WTC11 (cell line): Measurements from ENCODE around the gene ADGB. TPM values are rescaled to one million over a fixed set of nuclear protein-coding genes. Genes with fewer than 3 reads are reported as not detected.

Experiments used
- ATAC-seq: fragments of 200-7000 bp; cut with Tn5 transposase; 2 replicates; pipeline ENCODE4 v1.10.0; 2021; ENCODE audit warnings: mild to moderate bottlenecking, moderate library complexity
- CTCF ChIA-PET: fragments of 300-600 bp; sonication (Branson Sonifier 250); formaldehyde crosslinking; loops from one replicate; lab custom pipeline; 2021; ENCODE audit warnings: antibody characterized with exemption; lab: Charles Lee
- POLR2A ChIA-PET: fragments of 350-600 bp; sonication (Branson Sonifier 250); formaldehyde crosslinking; loops from one replicate; lab custom pipeline; 2021; ENCODE audit warnings: antibody characterized with exemption; lab: Charles Lee
- DNase-seq: peaks from one replicate; pipeline ENCODE4 v3.0.0; 2021; ENCODE audit warnings: low spot score
- H3K27ac Mint-ChIP-seq: 2 replicates; pipeline ENCODE4 v1.8.0; 2021; ENCODE audit warnings: mixed read lengths
- H3K27me3 Mint-ChIP-seq: 2 replicates; pipeline ENCODE4 v1.8.0; 2021; ENCODE audit warnings: low read depth, mild to moderate bottlenecking, moderate library complexity, mixed read lengths
- H3K36me3 Mint-ChIP-seq: 2 replicates; pipeline ENCODE4 v1.8.0; 2021; ENCODE audit warnings: mixed read lengths
- H3K4me1 Mint-ChIP-seq: 2 replicates; pipeline ENCODE4 v1.8.0; 2022; ENCODE audit warnings: mixed read lengths
- H3K4me3 Mint-ChIP-seq: 2 replicates; pipeline ENCODE4 v1.8.0; 2021; ENCODE audit warnings: mild to moderate bottlenecking, moderate library complexity, mixed read lengths
- H3K9me3 Mint-ChIP-seq: 2 replicates; pipeline ENCODE4 v1.8.0; 2021; ENCODE audit warnings: mixed read lengths
- ATF1 ChIP-seq: sonication (generic); formaldehyde crosslinking; IDR thresholded peaks from 2 replicates; pipeline ENCODE4 v1.8.1; 2023; ENCODE audit warnings: mild to moderate bottlenecking, moderate library complexity, missing genetic modification reagents
- ATF2 ChIP-seq: sonication (generic); formaldehyde crosslinking; IDR thresholded peaks from 2 replicates; pipeline ENCODE4 v1.8.1; 2022; ENCODE audit warnings: low read depth, missing genetic modification reagents, borderline replicate concordance
- ETV6 ChIP-seq: sonication (generic); formaldehyde crosslinking; IDR thresholded peaks from 2 replicates; pipeline ENCODE4 v1.8.1; 2022; ENCODE audit warnings: mild to moderate bottlenecking, missing genetic modification reagents
- FOXJ3 ChIP-seq: sonication (generic); formaldehyde crosslinking; IDR thresholded peaks from 2 replicates; pipeline ENCODE4 v1.9.0; 2021; ENCODE audit warnings: missing genetic modification reagents, mild to moderate bottlenecking, borderline replicate concordance
- JAZF1 ChIP-seq: fragments of 250-450 bp; sonication (Bioruptor Pico); IDR thresholded peaks from 2 replicates; pipeline ENCODE4 v1.9.0; 2021; ENCODE audit warnings: moderate library complexity, mild to moderate bottlenecking, inconsistent platforms
- MYBL2 ChIP-seq: sonication (generic); formaldehyde crosslinking; IDR thresholded peaks from 2 replicates; pipeline ENCODE4 v1.8.1; 2023; ENCODE audit warnings: mild to moderate bottlenecking, moderate library complexity, missing genetic modification reagents
- NR2C2 ChIP-seq: sonication (generic); formaldehyde crosslinking; IDR thresholded peaks from 2 replicates; pipeline ENCODE4 v1.8.0; 2022; ENCODE audit warnings: mild to moderate bottlenecking, missing genetic modification reagents
- NR3C1 ChIP-seq: sonication (generic); formaldehyde crosslinking; conservative IDR thresholded peaks from 2 replicates; pipeline ENCODE4 v1.8.1; 2023; ENCODE audit warnings: low read depth, mild to moderate bottlenecking, missing genetic modification reagents
- PREB ChIP-seq: sonication (generic); formaldehyde crosslinking; IDR thresholded peaks from 2 replicates; pipeline ENCODE4 v1.8.1; 2022; ENCODE audit warnings: mild to moderate bottlenecking, missing genetic modification reagents, moderate library complexity, borderline replicate concordance
- PRRX2 ChIP-seq: fragments of 250-450 bp; sonication (Bioruptor Pico); IDR thresholded peaks from 2 replicates; pipeline ENCODE4 v1.8.0; 2021; ENCODE audit warnings: mild to moderate bottlenecking
- RORB ChIP-seq: fragments of 250-450 bp; sonication (Bioruptor Pico); IDR thresholded peaks from 2 replicates; pipeline ENCODE4 v1.9.0; 2021; ENCODE audit warnings: mild to moderate bottlenecking
- TEAD1 ChIP-seq: sonication (generic); formaldehyde crosslinking; IDR thresholded peaks from 2 replicates; pipeline ENCODE4 v1.8.0; 2022; ENCODE audit warnings: mild to moderate bottlenecking, missing genetic modification reagents
- TEAD4 ChIP-seq: sonication (generic); formaldehyde crosslinking; IDR thresholded peaks from 2 replicates; pipeline ENCODE4 v1.8.0; 2022; ENCODE audit warnings: mild to moderate bottlenecking, missing genetic modification reagents
- ZBTB21 ChIP-seq: sonication (generic); formaldehyde crosslinking; IDR thresholded peaks from 2 replicates; pipeline ENCODE4 v1.8.1; 2023; ENCODE audit warnings: mild to moderate bottlenecking, missing genetic modification reagents, borderline replicate concordance
- ZNF396 ChIP-seq: fragments of 250-450 bp; sonication (Bioruptor Pico); IDR thresholded peaks from 2 replicates; pipeline ENCODE4 v1.8.0; 2021; ENCODE audit warnings: mild to moderate bottlenecking, moderate library complexity, borderline replicate concordance
- ZNF423 ChIP-seq: fragments of 250-450 bp; sonication (Bioruptor Pico); IDR thresholded peaks from 2 replicates; pipeline ENCODE4 v2.1.2; 2022; ENCODE audit warnings: mild to moderate bottlenecking, moderate library complexity
- total RNA-seq: library from RNA; stranded (reverse); gene quantifications from 3 replicates; pipeline ENCODE4 v1.2.3, GENCODE V29; 2021
- TF ChIP-seq, protein P1 (sequence below): fragments of 250-450 bp; sonication (Bioruptor Pico); conservative IDR thresholded peaks from 2 replicates; pipeline ENCODE4 v1.9.0; 2021; ENCODE audit warnings: mild to moderate bottlenecking
- TF ChIP-seq, protein P2 (sequence below): sonication (generic); formaldehyde crosslinking; IDR thresholded peaks from 2 replicates; pipeline ENCODE4 v1.8.1; 2023; ENCODE audit warnings: mild to moderate bottlenecking, missing genetic modification reagents, moderate library complexity
- TF ChIP-seq, protein P3 (sequence below): sonication (generic); formaldehyde crosslinking; IDR thresholded peaks from 2 replicates; pipeline ENCODE4 v1.8.1; 2023; ENCODE audit warnings: mild to moderate bottlenecking, missing genetic modification reagents, moderate library complexity

Gene ADGB
- total RNA-seq, 1 experiment from 2014 or later: not detected

- H3K27me3 Mint-ChIP-seq: no peaks in the 10 kb centered on the region
- ChIA-PET CTCF (no interaction called here), POLR2A (no interaction called here)
- no peaks in the 10 kb centered on the region for H3K9me3 Mint-ChIP-seq
- DNase-seq: no peak
- TF ChIP-seq JAZF1 (CRISPR knock-in tag) (no peak), PRRX2 (CRISPR knock-in tag) (no peak), ETV6 (no peak), PREB (CRISPR knock-in tag) (no peak), RORB (CRISPR knock-in tag) (no peak), ATF1 (no peak), ZBTB21 (CRISPR knock-in tag) (no peak), TEAD4 (CRISPR knock-in tag) (no peak), ZNF423 (no peak), NR3C1 (CRISPR knock-in tag) (no peak), FOXJ3 (CRISPR knock-in tag) (no peak), NR2C2 (CRISPR knock-in tag) (no peak), TEAD1 (CRISPR knock-in tag) (no peak)
- TF ChIP-seq, protein P1, sequence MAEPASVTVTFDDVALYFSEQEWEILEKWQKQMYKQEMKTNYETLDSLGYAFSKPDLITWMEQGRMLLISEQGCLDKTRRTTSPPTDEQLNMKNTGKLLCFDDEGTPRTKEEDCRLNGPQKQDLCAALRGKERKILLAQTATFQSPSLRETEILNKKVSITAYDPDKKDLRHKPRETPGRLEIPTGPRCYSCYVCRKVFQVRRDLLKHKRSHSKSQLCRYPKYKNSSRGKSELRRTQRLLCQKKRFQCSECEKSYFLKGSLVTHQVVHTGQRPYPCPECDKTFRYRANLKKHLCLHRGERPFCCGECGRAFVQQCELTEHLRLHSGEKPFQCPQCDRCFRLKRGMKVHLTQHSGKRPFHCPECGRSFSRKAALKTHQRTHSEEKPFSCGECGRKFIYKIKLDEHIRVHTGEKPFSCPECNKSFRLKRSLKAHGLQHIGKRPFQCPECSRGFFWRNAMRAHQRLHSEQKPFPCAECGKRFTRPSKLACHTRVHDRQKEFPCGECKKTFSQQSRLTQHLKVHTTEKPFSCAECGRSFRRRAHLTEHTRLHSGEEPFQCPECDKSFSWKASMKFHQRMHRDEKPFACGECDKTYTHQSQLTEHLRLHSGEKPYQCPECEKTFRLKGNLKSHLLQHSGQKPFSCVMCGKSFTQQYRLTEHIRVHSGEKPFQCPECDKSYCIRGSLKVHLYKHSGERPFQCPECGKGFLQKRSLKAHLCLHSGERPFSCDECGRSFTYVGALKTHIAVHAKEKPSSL (CRISPR knock-in tag): no peak
- TF ChIP-seq, protein P2, sequence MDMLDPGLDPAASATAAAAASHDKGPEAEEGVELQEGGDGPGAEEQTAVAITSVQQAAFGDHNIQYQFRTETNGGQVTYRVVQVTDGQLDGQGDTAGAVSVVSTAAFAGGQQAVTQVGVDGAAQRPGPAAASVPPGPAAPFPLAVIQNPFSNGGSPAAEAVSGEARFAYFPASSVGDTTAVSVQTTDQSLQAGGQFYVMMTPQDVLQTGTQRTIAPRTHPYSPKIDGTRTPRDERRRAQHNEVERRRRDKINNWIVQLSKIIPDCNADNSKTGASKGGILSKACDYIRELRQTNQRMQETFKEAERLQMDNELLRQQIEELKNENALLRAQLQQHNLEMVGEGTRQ (CRISPR knock-in tag): no peak
- TF ChIP-seq, protein P3, sequence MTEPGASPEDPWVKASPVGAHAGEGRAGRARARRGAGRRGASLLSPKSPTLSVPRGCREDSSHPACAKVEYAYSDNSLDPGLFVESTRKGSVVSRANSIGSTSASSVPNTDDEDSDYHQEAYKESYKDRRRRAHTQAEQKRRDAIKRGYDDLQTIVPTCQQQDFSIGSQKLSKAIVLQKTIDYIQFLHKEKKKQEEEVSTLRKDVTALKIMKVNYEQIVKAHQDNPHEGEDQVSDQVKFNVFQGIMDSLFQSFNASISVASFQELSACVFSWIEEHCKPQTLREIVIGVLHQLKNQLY (CRISPR knock-in tag): no peak
- no peak overlapping the region for H3K27ac Mint-ChIP-seq
- ATAC-seq: no peak
- no peaks in the 10 kb centered on the region for H3K4me1 Mint-ChIP-seq
- no peak overlapping the region for H3K4me3 Mint-ChIP-seq
- H3K36me3 Mint-ChIP-seq: peaks cover 7% of the 10 kb centered on the region
Measured at GRCh38 chr6:146550911-146551310, 47.9 kb upstream of the ADGB start.

- Mint-ChIP-seq H3K4me1 (no peaks in the 10 kb centered on the region), H3K27ac (no peak overlapping the region), H3K27me3 (no peaks in the 10 kb centered on the region), H3K4me3 (no peak overlapping the region), H3K9me3 (no peaks in the 10 kb centered on the region), H3K36me3 (peaks cover 7% of the 10 kb centered on the region)
- CTCF ChIA-PET: no interaction called here
- POLR2A ChIA-PET: no interaction called here
- no peak for TF ChIP-seq ATF1
- TF ChIP-seq ZNF396 (CRISPR knock-in tag): no peak
- no peak for TF ChIP-seq ATF2
- TF ChIP-seq MYBL2 (CRISPR knock-in tag): no peak
- DNase-seq: no peak
- no peak for ATAC-seq
Measured at GRCh38 chr6:146551545-146551944, 47.2 kb upstream of the ADGB start.
